GM10266 (cell line): ENCODE data around the gene TRIP10.

Source experiments
- DNase-seq: peaks from one replicate; pipeline ENCODE4 v3.0.0; 2012; ENCODE audit errors: extremely low spot score
- CTCF ChIP-seq: IDR thresholded peaks from 2 replicates; pipeline ENCODE4 v1.5.1; 2012; ENCODE audit warnings: mild to moderate bottlenecking, low read depth; ENCODE audit not compliant: control insufficient read depth, insufficient read depth; ENCODE audit errors: missing control alignments

TRIP10 gene

GRCh38 chr19:6694147-6694815, 45.2 kb upstream of the TRIP10 start:
- TF ChIP-seq CTCF = no peak
- DNase-seq = no peak

GRCh38 chr19:6696239-6696820, 43.1 kb upstream of the TRIP10 start:
- no peak for TF ChIP-seq CTCF
- DNase-seq = no peak

DNA sequence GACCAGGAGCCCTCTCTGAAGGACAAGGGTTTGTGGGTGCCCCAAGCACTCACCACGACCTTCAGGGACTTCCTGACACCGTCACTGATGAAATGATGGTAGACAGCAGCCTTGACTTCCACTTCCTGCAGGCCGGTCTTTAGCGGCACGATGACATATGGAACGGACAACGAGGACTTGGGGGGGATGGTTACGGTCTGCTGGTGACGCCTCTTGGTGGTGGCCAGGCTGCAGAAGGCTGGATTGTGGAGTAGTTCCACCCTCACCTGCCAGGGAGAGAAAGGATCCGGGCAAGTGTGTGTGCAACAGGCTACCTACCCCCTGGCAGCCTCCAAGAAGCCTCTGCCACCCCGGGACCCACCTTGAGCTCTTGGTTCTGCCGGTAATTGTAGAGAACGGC, 42.2 kb upstream of the TRIP10 start:
- TF ChIP-seq CTCF = no peak
- DNase-seq = no peak

DNA sequence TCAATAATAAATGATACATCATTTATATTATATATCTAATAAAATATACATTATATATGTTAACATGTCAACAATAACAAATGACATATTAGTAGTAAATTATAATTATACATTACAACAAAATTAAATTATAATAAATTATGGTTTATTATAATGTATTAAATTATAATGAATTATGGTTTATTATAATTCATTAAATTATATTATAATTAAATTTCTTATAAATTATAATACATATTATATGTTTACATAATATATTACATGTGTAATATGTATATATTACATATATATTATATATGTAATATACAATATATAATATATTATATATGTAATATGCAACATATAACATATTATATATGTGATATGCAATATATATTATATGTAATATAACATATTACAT, 39.5 kb upstream of the TRIP10 start:
- no peak for TF ChIP-seq CTCF
- no peak for DNase-seq

GRCh38 chr19:6700586-6701316, 38.7 kb upstream of the TRIP10 start:
- DNase-seq = no peak
- no peak for TF ChIP-seq CTCF

GRCh38 chr19:6705931-6706632, 33.4 kb upstream of the TRIP10 start:
- DNase-seq = no peak
- TF ChIP-seq CTCF = no peak

DNA sequence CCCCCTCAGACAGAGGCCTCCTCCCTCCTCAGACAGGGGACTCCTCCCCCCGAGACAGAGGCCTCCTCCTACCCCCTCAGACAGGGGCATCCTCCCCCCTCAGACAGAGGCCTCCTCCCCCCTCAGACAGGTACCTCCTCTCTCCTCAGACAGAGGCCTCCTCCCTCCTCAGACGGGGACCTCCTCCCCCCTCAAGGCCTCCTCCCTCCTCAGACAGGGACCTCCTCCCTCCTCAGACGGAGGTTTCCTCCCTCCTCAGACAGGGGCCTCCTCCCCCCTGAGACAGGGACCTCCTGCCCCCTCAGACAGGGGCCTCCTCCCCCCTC, 32.9 kb upstream of the TRIP10 start:
- DNase-seq = no peak
- TF ChIP-seq CTCF = no peak
